Stimulated activated memory B cell treated with anti-CD40 and anti-IgM and Interleukin-4, amounts not matched to agents 10 μg/mL and 1 μg/mL and 100 μg/mL, for 72 hours (primary cell): ENCODE results near the gene NUP205.
A peak's percentile ranks its signal among the peaks of the same experiment; 100 is the strongest.

Source experiments
- ATAC-seq: fragments of 150-1000 bp; cut with Tn5 transposase; 2 replicates; pipeline ENCODE4 v1.10.0; 2021
- H3K27ac Mint-ChIP-seq: one replicate; pipeline ENCODE4 v1.8.0; 2022; ENCODE audit warnings: mild to moderate bottlenecking, mixed read lengths
- H3K27me3 Mint-ChIP-seq: one replicate; pipeline ENCODE4 v1.8.0; 2022; ENCODE audit warnings: mixed read lengths
- H3K36me3 Mint-ChIP-seq: one replicate; pipeline ENCODE4 v1.8.0; 2022; ENCODE audit warnings: mixed read lengths
- H3K4me1 Mint-ChIP-seq: one replicate; pipeline ENCODE4 v1.8.0; 2022; ENCODE audit warnings: mixed read lengths
- H3K4me3 Mint-ChIP-seq: one replicate; pipeline ENCODE4 v1.8.0; 2022; ENCODE audit warnings: mild to moderate bottlenecking, moderate library complexity, mixed read lengths
- H3K9me3 Mint-ChIP-seq: one replicate; pipeline ENCODE4 v1.8.0; 2022; ENCODE audit warnings: mixed read lengths

Gene NUP205

DNA sequence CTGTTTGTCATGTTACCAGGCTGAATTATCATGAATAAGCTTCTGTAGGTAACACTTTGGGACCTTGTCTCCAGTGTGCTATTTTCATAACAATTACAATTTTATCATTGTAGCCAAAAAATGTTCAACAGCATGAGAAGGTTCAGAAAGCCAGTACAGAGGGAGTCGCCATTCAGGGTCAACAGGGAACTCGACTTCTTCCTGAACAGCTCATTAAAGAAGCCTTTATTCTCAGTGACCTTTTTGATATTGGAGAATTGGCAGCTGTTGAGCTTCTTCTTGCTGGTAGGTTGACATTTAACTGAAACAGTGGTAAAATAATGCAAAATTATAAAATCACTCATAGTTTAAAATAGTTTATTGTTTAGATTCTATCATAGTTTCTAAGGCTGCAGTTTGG lies 15.8 kb downstream of the NUP205 start:
- no peak overlapping the region for H3K4me3 Mint-ChIP-seq
- peaks cover 23% of the 10 kb centered on the region for H3K4me1 Mint-ChIP-seq
- no peak for ATAC-seq
- H3K27ac Mint-ChIP-seq: peak overlapping the region; percentile 58
- peaks cover 5% of the 10 kb centered on the region for H3K9me3 Mint-ChIP-seq
- H3K27me3 Mint-ChIP-seq: no peaks in the 10 kb centered on the region
- peaks cover 49% of the 10 kb centered on the region for H3K36me3 Mint-ChIP-seq

- H3K36me3 Mint-ChIP-seq: peaks cover 53% of the 10 kb centered on the region
- peaks cover 5% of the 10 kb centered on the region for H3K9me3 Mint-ChIP-seq
- H3K27ac Mint-ChIP-seq: no peak overlapping the region
- no peak overlapping the region for H3K4me3 Mint-ChIP-seq
- ATAC-seq: no peak
- H3K27me3 Mint-ChIP-seq: no peaks in the 10 kb centered on the region
- H3K4me1 Mint-ChIP-seq: peaks cover 19% of the 10 kb centered on the region
Observed at GRCh38 chr7:135575296-135575695, 17.6 kb downstream of the NUP205 start.

DNA sequence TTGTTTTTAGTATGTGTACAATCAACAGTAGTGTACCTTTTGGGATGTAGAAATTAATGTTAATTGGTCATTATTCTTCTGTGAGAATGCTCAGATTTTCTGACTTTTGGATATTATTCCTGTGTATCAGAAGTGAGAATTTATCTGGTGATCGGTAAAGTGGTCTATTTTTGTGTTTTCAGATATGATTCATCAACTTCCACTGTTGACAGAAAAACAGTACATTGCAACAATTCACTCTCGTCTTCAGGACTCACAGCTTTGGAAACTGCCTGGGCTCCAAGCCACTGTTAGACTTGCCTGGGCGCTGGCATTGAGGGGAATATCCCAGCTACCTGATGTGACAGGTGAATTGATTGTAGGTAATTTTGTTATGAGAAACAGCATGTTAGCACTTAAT lies 20.9 kb downstream of the NUP205 start:
- H3K27me3 Mint-ChIP-seq: no peaks in the 10 kb centered on the region
- ATAC-seq: no peak
- no peak overlapping the region for H3K27ac Mint-ChIP-seq
- peaks cover 5% of the 10 kb centered on the region for H3K9me3 Mint-ChIP-seq
- no peak overlapping the region for H3K4me3 Mint-ChIP-seq
- H3K36me3 Mint-ChIP-seq: peaks cover 47% of the 10 kb centered on the region
- peaks cover 17% of the 10 kb centered on the region for H3K4me1 Mint-ChIP-seq

GRCh38 chr7:135584362-135585353 lies 26.9 kb downstream of the NUP205 start:
- H3K9me3 Mint-ChIP-seq: no peaks in the 10 kb centered on the region
- peaks cover 54% of the 10 kb centered on the region for H3K36me3 Mint-ChIP-seq
- no peaks in the 10 kb centered on the region for H3K27me3 Mint-ChIP-seq
- no peaks in the 10 kb centered on the region for H3K4me1 Mint-ChIP-seq
- H3K27ac Mint-ChIP-seq: no peak overlapping the region
- no peak for ATAC-seq
- no peak overlapping the region for H3K4me3 Mint-ChIP-seq

DNA sequence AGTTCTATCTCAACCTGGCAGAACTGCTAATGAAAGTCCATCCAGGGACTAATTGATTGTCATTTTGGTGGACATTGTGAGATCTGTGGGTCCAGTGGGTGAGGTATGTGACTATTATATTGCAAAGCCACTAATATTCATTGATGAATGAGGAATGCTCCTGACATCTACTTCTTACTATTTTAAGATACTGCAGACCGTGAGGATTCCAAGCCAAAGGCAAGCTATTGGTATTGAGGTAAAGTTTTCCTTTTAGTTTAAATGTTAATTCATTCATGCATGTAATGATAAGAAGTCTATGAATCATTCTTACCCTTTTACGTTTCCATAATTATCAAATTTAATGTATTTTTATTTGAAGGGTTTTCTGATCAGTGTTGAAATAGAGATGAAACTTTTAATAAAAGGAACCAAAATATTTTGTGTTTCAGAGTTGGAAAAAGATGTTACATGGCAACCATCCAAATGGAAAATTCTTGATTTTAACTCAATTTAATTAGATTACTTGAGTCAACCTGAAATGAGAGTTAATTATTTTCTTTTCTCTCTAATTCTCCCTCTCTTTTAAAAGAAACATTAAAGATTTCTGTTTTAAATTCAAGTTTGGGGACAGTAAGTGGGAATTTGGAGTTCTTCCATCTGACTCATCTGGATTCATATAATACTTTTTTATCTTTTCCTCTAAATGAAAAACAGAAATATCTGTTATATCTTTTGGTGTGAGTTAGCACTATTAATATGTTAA lies 39.6 kb downstream of the NUP205 start:
- ATAC-seq: no peak
- no peaks in the 10 kb centered on the region for H3K27me3 Mint-ChIP-seq
- no peak overlapping the region for H3K27ac Mint-ChIP-seq
- peaks cover 44% of the 10 kb centered on the region for H3K36me3 Mint-ChIP-seq
- no peak overlapping the region for H3K4me3 Mint-ChIP-seq
- H3K9me3 Mint-ChIP-seq: no peaks in the 10 kb centered on the region
- no peaks in the 10 kb centered on the region for H3K4me1 Mint-ChIP-seq

DNA sequence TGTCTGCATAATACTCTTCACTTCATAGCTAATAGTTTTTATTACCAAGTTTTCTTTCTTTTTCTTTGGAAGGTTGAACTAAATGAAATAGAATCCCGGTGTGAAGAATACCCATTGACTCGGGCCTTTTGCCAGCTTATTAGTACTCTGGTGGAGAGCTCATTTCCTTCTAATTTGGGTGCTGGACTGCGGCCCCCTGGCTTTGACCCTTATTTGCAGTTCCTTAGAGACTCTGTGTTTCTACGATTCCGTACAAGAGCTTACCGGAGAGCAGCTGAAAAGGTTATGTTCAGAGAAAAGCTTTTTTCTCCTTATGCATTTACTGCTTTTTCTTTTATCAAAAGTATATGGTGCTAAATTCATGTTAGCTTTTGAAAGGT lies 40.2 kb downstream of the NUP205 start:
- Mint-ChIP-seq H3K9me3 (no peaks in the 10 kb centered on the region), H3K36me3 (peaks cover 44% of the 10 kb centered on the region), H3K27me3 (no peaks in the 10 kb centered on the region), H3K27ac (no peak overlapping the region), H3K4me3 (no peak overlapping the region), H3K4me1 (no peaks in the 10 kb centered on the region)
- ATAC-seq: no peak

GRCh38 chr7:135599471-135599870 lies 41.8 kb downstream of the NUP205 start:
- Mint-ChIP-seq H3K27ac (no peak overlapping the region), H3K36me3 (peaks cover 51% of the 10 kb centered on the region)
- ATAC-seq: no peak

GRCh38 chr7:135600226-135600625 lies 42.5 kb downstream of the NUP205 start:
- peaks cover 51% of the 10 kb centered on the region for H3K36me3 Mint-ChIP-seq
- ATAC-seq: no peak
- no peak overlapping the region for H3K27ac Mint-ChIP-seq
- H3K9me3 Mint-ChIP-seq: no peaks in the 10 kb centered on the region
- no peaks in the 10 kb centered on the region for H3K27me3 Mint-ChIP-seq
- H3K4me1 Mint-ChIP-seq: no peaks in the 10 kb centered on the region
- H3K4me3 Mint-ChIP-seq: no peak overlapping the region

More at GRCh38 chr7:135599471-135599870, 41.8 kb downstream of the NUP205 start:
- Mint-ChIP-seq H3K4me3 (no peak overlapping the region), H3K27me3 (no peaks in the 10 kb centered on the region), H3K4me1 (no peaks in the 10 kb centered on the region), H3K9me3 (no peaks in the 10 kb centered on the region)

- ATAC-seq: no peak
- Mint-ChIP-seq H3K9me3 (no peaks in the 10 kb centered on the region), H3K4me3 (no peak overlapping the region), H3K36me3 (peaks cover 47% of the 10 kb centered on the region), H3K27ac (no peak overlapping the region), H3K27me3 (no peaks in the 10 kb centered on the region), H3K4me1 (no peaks in the 10 kb centered on the region)
Observed at GRCh38 chr7:135601182-135601581, 43.5 kb downstream of the NUP205 start.

DNA sequence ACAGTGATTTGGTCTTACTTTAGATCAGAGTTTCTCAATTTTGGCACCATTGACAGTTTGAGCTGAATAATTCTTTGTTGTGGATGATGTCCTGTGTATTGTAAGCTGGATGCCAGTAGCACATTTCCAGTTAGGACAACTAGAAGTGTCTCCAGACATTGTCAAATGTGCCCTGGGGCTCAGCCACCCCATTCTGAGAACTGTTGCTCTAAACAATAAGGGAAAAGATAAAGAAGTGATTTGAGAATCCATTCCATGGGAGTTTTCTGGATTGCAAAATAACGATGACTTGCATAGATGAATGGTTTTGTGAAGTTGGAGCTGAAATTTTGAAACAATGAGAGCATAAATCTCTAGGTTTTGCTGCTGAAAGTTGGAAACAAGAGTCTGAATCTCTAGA lies 44.6 kb downstream of the NUP205 start:
- no peaks in the 10 kb centered on the region for H3K4me1 Mint-ChIP-seq

DNA sequence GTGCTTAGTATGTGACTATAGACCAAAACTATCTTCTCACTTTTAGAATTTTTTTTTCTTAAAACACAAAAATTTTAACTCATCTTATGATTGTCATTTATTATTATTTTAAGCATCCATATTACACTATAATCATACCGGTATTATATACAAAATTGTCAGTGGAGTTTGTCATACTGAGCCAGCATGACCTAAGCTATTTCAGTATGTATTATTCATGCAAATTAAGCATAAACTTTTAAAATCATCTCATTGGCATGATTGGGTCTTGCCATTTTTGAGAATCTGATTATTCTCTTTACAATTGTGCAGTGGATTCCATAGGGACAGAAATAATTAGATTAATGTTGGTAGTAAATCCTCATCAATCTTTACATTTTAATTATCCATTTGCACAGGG lies 58.4 kb downstream of the NUP205 start:
- no peaks in the 10 kb centered on the region for H3K27me3 Mint-ChIP-seq
- H3K27ac Mint-ChIP-seq: no peak overlapping the region
- no peaks in the 10 kb centered on the region for H3K4me1 Mint-ChIP-seq
- H3K9me3 Mint-ChIP-seq: no peaks in the 10 kb centered on the region
- H3K36me3 Mint-ChIP-seq: peaks cover 31% of the 10 kb centered on the region
- ATAC-seq: no peak
- H3K4me3 Mint-ChIP-seq: no peak overlapping the region

More for the DNA sequence above, 44.6 kb downstream of the NUP205 start:
- Mint-ChIP-seq H3K4me3 (no peak overlapping the region), H3K9me3 (no peaks in the 10 kb centered on the region), H3K36me3 (peaks cover 54% of the 10 kb centered on the region), H3K27ac (no peak overlapping the region), H3K27me3 (no peaks in the 10 kb centered on the region)
- ATAC-seq: no peak

GRCh38 chr7:135617781-135618180 lies 60.1 kb downstream of the NUP205 start:
- ATAC-seq: no peak
- Mint-ChIP-seq H3K4me3 (no peak overlapping the region), H3K36me3 (peaks cover 25% of the 10 kb centered on the region), H3K9me3 (no peaks in the 10 kb centered on the region), H3K27ac (no peak overlapping the region), H3K4me1 (no peaks in the 10 kb centered on the region), H3K27me3 (no peaks in the 10 kb centered on the region)

DNA sequence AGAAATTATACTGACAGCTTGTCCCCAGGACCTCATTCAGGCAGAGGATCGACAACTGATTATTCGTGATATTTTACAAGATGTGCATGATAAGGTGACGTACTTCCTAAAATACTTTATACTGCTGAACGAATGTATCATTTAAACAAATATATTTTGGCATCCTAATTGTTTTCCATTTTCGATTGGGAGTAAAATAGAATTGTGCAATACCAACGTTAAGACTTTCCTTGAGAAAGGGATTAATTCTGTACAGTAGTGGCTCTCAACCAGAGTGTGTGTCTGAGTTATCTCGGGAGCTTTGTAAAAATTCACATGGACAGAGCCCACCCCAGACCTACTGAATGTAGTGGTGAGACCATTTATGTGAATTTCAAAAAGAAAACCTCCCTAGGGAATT lies 60.8 kb downstream of the NUP205 start:
- Mint-ChIP-seq H3K36me3 (peaks cover 25% of the 10 kb centered on the region), H3K9me3 (no peaks in the 10 kb centered on the region), H3K27me3 (no peaks in the 10 kb centered on the region), H3K4me3 (no peak overlapping the region), H3K27ac (no peak overlapping the region), H3K4me1 (no peaks in the 10 kb centered on the region)
- no peak for ATAC-seq

DNA sequence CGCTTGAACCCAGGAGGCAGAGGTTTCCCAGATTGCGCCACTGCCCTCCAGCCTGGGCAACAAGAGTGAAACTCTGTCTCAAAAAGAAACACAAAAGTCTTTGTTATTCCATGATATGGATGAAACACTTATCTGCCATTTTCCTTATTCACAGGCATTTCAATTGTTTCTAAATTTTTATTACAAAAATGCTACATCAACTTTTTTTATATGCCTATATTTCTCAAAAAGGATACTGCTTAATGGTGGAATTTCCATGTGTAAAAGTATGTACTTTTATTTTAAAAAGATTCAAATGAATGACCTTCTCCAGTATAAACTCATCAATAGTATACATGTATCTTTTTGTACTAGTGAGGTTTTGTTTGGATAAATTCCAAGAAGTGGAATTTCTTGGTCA lies 62.7 kb downstream of the NUP205 start:
- Mint-ChIP-seq H3K27me3 (no peaks in the 10 kb centered on the region), H3K36me3 (peaks cover 30% of the 10 kb centered on the region), H3K4me1 (no peaks in the 10 kb centered on the region), H3K4me3 (no peak overlapping the region), H3K27ac (no peak overlapping the region), H3K9me3 (no peaks in the 10 kb centered on the region)
- no peak for ATAC-seq

DNA sequence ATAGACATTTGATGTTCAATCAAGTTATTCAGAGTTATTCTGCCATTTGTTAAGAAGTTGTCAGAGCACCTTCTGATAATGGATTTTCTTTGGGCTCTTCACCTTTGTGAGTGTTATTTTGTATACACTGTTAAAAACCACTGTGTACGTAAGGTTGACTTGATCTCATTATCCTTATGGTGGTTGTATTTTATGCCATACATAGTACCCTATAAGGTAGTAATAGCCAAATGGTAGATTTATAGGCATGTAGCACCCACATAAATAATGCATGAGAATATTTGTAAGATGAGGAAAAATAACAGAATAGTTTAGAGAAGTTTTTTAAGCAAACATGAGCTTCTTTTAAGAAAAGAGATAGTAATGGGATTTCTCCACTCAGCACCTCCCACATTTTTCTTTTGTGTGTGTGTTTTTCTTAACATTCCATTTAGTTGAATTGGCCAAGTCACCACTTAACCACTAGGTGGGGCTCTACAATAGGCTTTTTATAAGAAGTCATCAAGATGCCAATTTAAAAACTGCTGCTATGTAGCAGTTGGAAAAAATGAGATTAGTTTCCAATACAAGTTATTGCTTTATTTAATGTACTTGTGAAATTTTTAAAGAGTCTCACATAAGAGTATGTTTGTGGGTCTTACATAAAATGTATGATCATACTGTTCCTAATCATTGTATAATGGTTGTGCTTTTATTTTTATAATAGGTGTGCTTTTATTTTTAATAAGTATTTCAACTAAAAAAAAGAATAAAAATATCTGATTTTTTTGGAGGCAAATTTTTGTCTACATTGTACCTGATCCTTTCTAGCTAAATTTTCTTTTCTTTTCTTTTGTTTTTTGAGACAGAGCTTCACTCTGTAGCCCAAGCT lies 63.5 kb downstream of the NUP205 start:
- no peak overlapping the region for H3K4me3 Mint-ChIP-seq

More for the DNA sequence above, 63.5 kb downstream of the NUP205 start:
- Mint-ChIP-seq H3K4me1 (no peaks in the 10 kb centered on the region), H3K27me3 (no peaks in the 10 kb centered on the region), H3K36me3 (peaks cover 34% of the 10 kb centered on the region), H3K27ac (no peak overlapping the region), H3K9me3 (no peaks in the 10 kb centered on the region)
- no peak for ATAC-seq
